Hepatocyte (in vitro differentiated cells): ENCODE data around the gene PAN3. TPM values are rescaled to one million over a fixed set of nuclear protein-coding genes. Genes with fewer than 3 reads are reported as not detected.

ENCODE experiments used
- DNase-seq: peaks from one replicate; pipeline ENCODE4 v3.0.0-alpha.2; 2016; ENCODE audit warnings: low spot score
- H2AFZ ChIP-seq: fragments of 200-600 bp; sonication (generic); 2 replicates; pipeline ENCODE4 v1.6.0; 2016; ENCODE audit warnings: antibody characterized with exemption, mild to moderate bottlenecking
- H3K27ac ChIP-seq: fragments of 200-600 bp; sonication (generic); 2 replicates; pipeline ENCODE4 v1.5.1; 2016; ENCODE audit warnings: mild to moderate bottlenecking
- H3K27me3 ChIP-seq: fragments of 200-600 bp; sonication (generic); 2 replicates; pipeline ENCODE4 v1.6.1; 2016
- H3K36me3 ChIP-seq: fragments of 200-600 bp; sonication (generic); replicated peaks from 2 replicates; pipeline ENCODE4 v1.5.1; 2016; ENCODE audit warnings: low read depth; ENCODE audit not compliant: insufficient read depth
- H3K4me1 ChIP-seq: fragments of 200-600 bp; sonication (generic); 2 replicates; pipeline ENCODE4 v1.5.1; 2016; ENCODE audit warnings: mild to moderate bottlenecking, moderate library complexity; ENCODE audit not compliant: insufficient read depth
- H3K4me2 ChIP-seq: fragments of 200-600 bp; sonication (generic); 2 replicates; pipeline ENCODE4 v1.6.0; 2016
- H3K4me3 ChIP-seq: fragments of 200-600 bp; sonication (generic); 2 replicates; pipeline ENCODE4 v1.5.1; 2016; ENCODE audit warnings: mild to moderate bottlenecking
- H3K79me2 ChIP-seq: fragments of 200-600 bp; sonication (generic); 2 replicates; pipeline ENCODE4 v1.6.0; 2017; ENCODE audit warnings: mild to moderate bottlenecking
- H3K9me2 ChIP-seq: fragments of 200-600 bp; sonication (generic); replicated peaks from 2 replicates; pipeline ENCODE4 v1.6.0; 2017; ENCODE audit warnings: mild to moderate bottlenecking; ENCODE audit not compliant: insufficient read depth
- H3K9me3 ChIP-seq: fragments of 200-600 bp; sonication (generic); 2 replicates; pipeline ENCODE4 v1.5.1; 2016; ENCODE audit warnings: low read depth, mild to moderate bottlenecking
- H4K20me1 ChIP-seq: fragments of 200-600 bp; sonication (generic); 2 replicates; pipeline ENCODE4 v1.6.0; 2016; ENCODE audit warnings: mild to moderate bottlenecking; ENCODE audit not compliant: insufficient read depth, poor library complexity, severe bottlenecking
- EZH2 ChIP-seq: fragments of 200-600 bp; sonication (generic); IDR thresholded peaks from 2 replicates; pipeline ENCODE4 v1.6.1; 2016; ENCODE audit warnings: antibody characterized with exemption, mild to moderate bottlenecking, borderline replicate concordance
- EZH2phosphoT487 ChIP-seq: fragments of 200-600 bp; sonication (generic); IDR thresholded peaks from one replicate; pipeline ENCODE4 v1.6.1; 2018; ENCODE audit warnings: antibody characterized with exemption, mild to moderate bottlenecking, low read depth, moderate library complexity; ENCODE audit not compliant: unreplicated experiment, severe bottlenecking
- WGBS: methylation state at CpG from one replicate; pipeline ENCODE4 v1.1.6; 2016; ENCODE audit warnings: low lambda C conversion rate; ENCODE audit errors: missing lambda C conversion rate; 5-methylcytosine and 5-hydroxymethylcytosine counted together
- polyA plus RNA-seq: library from polyadenylated mRNA; unstranded; fragments of >200 nt; fragmentation: Nextera tagmentation; extraction: Ambion mirVana; gene quantifications from 2 replicates; pipeline ENCODE4 v1.2.1, GENCODE V29; 2016
- total RNA-seq: library from RNA; depleted of rRNA; stranded (reverse); fragments of >200 nt; gene quantifications from 2 replicates; pipeline ENCODE4 v1.2.3, GENCODE V29; 2014
- TF ChIP-seq, protein P1 (sequence below): fragments of 200-600 bp; sonication (generic); IDR thresholded peaks from 2 replicates; pipeline ENCODE4 v1.5.1; 2016; ENCODE audit warnings: antibody characterized with exemption, mild to moderate bottlenecking; ENCODE audit not compliant: poor library complexity

PAN3 gene
- total and polyA plus RNA-seq, 2 experiments from 2014 or later, result 6.9 to 29.8 TPM

DNA sequence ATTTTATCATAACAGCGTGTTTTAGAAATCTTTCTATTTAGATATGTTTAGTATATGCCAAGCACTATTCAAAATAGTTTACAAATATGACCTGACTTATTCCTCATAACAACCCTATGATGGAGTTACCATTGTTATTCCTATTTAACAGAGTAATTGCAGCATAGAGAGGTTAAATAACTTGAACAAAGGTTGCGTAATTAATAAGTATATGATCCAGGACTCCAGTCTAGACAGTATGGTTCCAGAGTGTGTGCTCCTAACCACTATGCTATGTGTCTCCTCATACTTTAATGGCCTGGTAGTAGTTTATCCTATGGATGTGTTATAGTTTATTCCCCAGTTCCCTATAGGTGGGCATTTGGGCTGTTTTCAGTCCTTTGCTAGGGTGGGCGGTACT, 145.3 kb downstream of the PAN3 start:
- no peak for DNase-seq
- Histone ChIP-seq H3K9me2 (no peaks in the 10 kb centered on the region), H3K27me3 (no peaks in the 10 kb centered on the region), H3K27ac (no peak overlapping the region), H4K20me1 (no peaks in the 10 kb centered on the region), H3K36me3 (no peaks in the 10 kb centered on the region), H3K9me3 (no peaks in the 10 kb centered on the region), H3K4me2 (no peak overlapping the region), H3K4me1 (no peaks in the 10 kb centered on the region), H3K79me2 (no peaks in the 10 kb centered on the region), H2AFZ (no peak overlapping the region), H3K4me3 (no peak overlapping the region)
- TF ChIP-seq EZH2phosphoT487 (no peak), EZH2 (no peak)
- TF ChIP-seq, protein P1, sequence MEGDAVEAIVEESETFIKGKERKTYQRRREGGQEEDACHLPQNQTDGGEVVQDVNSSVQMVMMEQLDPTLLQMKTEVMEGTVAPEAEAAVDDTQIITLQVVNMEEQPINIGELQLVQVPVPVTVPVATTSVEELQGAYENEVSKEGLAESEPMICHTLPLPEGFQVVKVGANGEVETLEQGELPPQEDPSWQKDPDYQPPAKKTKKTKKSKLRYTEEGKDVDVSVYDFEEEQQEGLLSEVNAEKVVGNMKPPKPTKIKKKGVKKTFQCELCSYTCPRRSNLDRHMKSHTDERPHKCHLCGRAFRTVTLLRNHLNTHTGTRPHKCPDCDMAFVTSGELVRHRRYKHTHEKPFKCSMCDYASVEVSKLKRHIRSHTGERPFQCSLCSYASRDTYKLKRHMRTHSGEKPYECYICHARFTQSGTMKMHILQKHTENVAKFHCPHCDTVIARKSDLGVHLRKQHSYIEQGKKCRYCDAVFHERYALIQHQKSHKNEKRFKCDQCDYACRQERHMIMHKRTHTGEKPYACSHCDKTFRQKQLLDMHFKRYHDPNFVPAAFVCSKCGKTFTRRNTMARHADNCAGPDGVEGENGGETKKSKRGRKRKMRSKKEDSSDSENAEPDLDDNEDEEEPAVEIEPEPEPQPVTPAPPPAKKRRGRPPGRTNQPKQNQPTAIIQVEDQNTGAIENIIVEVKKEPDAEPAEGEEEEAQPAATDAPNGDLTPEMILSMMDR, result no peak
- 97% methylated on average over 3 of the region's 3 CpGs for WGBS

DNA sequence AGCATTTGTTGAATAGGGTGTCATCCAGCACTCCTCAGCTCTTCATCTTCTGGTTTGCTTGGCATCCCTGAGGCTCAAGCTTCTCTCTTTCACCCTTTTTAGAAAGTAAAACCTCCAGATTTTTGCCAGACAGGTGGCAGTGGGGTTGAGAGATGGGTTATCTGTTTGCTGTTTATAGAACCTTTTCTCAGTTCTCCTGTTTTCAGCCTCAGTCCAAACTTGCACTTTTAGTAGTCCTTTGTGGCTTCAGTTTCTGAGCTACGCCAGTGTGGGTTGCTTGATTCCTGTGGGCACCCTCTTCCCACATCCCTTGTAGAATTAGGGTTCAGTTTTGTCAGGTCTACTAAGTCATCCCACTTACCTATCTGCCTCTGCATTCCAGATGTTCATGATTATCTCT, 147.9 kb downstream of the PAN3 start:
- Histone ChIP-seq H2AFZ (no peak overlapping the region), H3K27ac (no peak overlapping the region), H3K4me2 (no peak overlapping the region), H3K27me3 (no peaks in the 10 kb centered on the region), H3K9me2 (no peaks in the 10 kb centered on the region), H3K79me2 (no peaks in the 10 kb centered on the region), H3K4me3 (no peak overlapping the region), H3K9me3 (no peaks in the 10 kb centered on the region), H3K4me1 (no peaks in the 10 kb centered on the region), H3K36me3 (no peaks in the 10 kb centered on the region), H4K20me1 (no peaks in the 10 kb centered on the region)
- 89% methylated on average over 1 of the region's 1 CpG for WGBS
- TF ChIP-seq EZH2phosphoT487 (no peak), EZH2 (no peak)
- TF ChIP-seq, protein P1, result no peak
- DNase-seq, result no peak

- TF ChIP-seq EZH2, result no peak
- TF ChIP-seq EZH2phosphoT487, result no peak
- TF ChIP-seq, protein P1, result no peak
- 78% methylated on average over 3 of the region's 3 CpGs for WGBS
- Histone ChIP-seq H3K9me2 (no peaks in the 10 kb centered on the region), H3K36me3 (no peaks in the 10 kb centered on the region), H3K4me2 (no peak overlapping the region), H4K20me1 (no peaks in the 10 kb centered on the region), H3K79me2 (no peaks in the 10 kb centered on the region), H3K9me3 (no peaks in the 10 kb centered on the region), H2AFZ (no peak overlapping the region), H3K27me3 (no peaks in the 10 kb centered on the region), H3K4me1 (no peaks in the 10 kb centered on the region), H3K27ac (no peak overlapping the region), H3K4me3 (no peak overlapping the region)
- DNase-seq, result no peak
Measured at GRCh38 chr13:28297341-28297740, 159.0 kb downstream of the PAN3 start.

DNA sequence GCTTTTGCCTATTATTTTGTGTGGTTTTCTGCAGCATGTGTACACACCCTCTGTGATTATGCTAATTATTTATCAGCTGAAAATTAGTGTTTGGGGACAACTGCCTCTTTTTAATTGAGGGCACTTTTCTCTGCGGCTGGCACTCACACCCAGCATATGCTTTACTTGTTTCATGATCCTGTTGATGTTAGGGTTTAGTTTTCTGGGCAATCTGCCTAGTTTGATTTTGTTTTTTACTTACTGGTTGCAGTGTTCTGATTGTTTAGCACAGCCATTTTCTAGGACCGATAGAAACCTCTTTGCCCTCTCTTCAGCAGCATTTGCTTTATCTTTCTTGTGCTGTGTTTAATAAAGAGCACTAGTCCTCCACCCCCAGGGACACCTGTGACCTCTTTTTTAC, 161.6 kb downstream of the PAN3 start:
- Histone ChIP-seq H3K79me2 (no peaks in the 10 kb centered on the region), H3K4me1 (no peaks in the 10 kb centered on the region)

More for the DNA sequence above, 161.6 kb downstream of the PAN3 start:
- no peak overlapping the region for H3K27ac ChIP-seq
- H3K4me2 ChIP-seq, result no peak overlapping the region
- H3K4me3 ChIP-seq, result no peak overlapping the region
- DNase-seq, result no peak
- TF ChIP-seq, protein P1, result no peak
- TF ChIP-seq EZH2 (no peak), EZH2phosphoT487 (no peak)
- H2AFZ ChIP-seq, result no peak overlapping the region
- WGBS, result 70% methylated on average over 2 of the region's 2 CpGs
- no peaks in the 10 kb centered on the region for H3K9me3 ChIP-seq
- H3K36me3 ChIP-seq, result no peaks in the 10 kb centered on the region
- H3K27me3 ChIP-seq, result no peaks in the 10 kb centered on the region
- H3K9me2 ChIP-seq, result no peaks in the 10 kb centered on the region
- H4K20me1 ChIP-seq, result no peaks in the 10 kb centered on the region
